ENCODE measurements around the gene RREB1.

Gene RREB1

DNA sequence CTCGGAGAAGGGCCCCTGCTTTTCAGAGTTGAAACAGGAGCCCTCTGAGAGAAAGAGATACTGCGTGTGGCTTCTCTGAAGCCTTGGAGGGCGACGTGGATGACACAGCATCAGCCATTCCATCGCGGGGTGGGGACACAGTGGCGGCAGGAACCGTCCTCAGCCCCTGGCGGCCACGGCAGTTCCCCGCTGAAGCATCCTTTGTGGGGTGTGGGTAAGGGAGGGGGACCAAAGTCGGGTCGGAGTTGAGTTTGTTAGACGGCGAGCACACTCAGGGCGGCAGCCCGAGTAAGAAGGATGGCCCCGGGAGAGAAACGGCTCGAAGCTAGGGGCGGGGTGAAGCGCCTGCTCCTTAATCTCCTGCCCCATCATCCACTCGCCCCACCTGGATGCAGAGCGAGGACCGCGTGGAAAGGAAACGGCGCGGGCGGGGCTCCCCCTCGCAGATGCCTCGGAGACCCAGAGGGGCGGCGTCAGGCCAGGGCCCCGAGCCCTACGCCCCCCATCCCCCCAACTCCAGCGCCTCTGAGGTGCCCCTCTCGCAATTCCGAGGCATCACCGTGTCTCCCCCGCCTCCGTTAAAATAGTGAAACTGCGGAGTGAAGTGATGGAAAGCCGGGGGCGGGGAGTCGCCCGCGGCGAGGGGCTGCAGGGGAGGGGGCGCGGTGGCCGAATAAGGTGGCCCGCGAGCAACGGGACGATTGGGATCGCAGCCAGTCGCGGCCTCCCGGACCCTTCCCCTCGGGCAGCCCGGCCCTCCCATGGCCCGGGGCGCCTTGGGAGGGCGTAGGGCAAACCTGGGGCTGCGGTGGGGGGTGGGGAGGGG is 796 bp upstream of the RREB1 start (continued):
- TF ChIP-seq YY1 (tag by site-specific recombination; IDR thresholded peaks at IDR 0.05) (no peak), FEZF1 (tag by site-specific recombination; IDR thresholded peaks at IDR 0.05) (no peak), ZNF76 (tag by site-specific recombination; IDR thresholded peaks at IDR 0.05; ENCODE audit: borderline replicate concordance, low read depth) (no peak), OSR2 (tag by site-specific recombination; IDR thresholded peaks at IDR 0.05) (no peak), ZNF214 (tag by site-specific recombination; IDR thresholded peaks at IDR 0.05; ENCODE audit: borderline replicate concordance) (no peak), ZNF10 (tag by site-specific recombination; IDR thresholded peaks at IDR 0.05) (no peak), ZFP69B (tag by site-specific recombination; IDR thresholded peaks at IDR 0.05) (no peak), BCL11A (tag by site-specific recombination; IDR thresholded peaks at IDR 0.05; ENCODE audit: low read depth) (no peak), ZBTB7A (tag by site-specific recombination; IDR thresholded peaks at IDR 0.05; ENCODE audit: low read depth) (no peak), ZNF157 (tag by site-specific recombination; IDR thresholded peaks at IDR 0.05) (no peak), ZNF248 (tag by site-specific recombination; IDR thresholded peaks at IDR 0.05) (no peak), ZNF175 (tag by site-specific recombination; IDR thresholded peaks at IDR 0.05) (no peak), ZNF239 (tag by site-specific recombination; IDR thresholded peaks at IDR 0.05) (no peak), ZXDB (tag by site-specific recombination; IDR thresholded peaks at IDR 0.05) (0 out of 2 replicates have a peak, but pooled peaks have one; percentile 18), ZEB2 (tag by site-specific recombination; IDR thresholded peaks at IDR 0.05) (peak; percentile 55), ZNF146 (tag by site-specific recombination; IDR thresholded peaks at IDR 0.05) (no peak), KLF8 (tag by site-specific recombination; IDR thresholded peaks at IDR 0.05) (0 out of 2 replicates have a peak, but pooled peaks have one; percentile 50)
- TF ChIP-seq, protein P1, sequence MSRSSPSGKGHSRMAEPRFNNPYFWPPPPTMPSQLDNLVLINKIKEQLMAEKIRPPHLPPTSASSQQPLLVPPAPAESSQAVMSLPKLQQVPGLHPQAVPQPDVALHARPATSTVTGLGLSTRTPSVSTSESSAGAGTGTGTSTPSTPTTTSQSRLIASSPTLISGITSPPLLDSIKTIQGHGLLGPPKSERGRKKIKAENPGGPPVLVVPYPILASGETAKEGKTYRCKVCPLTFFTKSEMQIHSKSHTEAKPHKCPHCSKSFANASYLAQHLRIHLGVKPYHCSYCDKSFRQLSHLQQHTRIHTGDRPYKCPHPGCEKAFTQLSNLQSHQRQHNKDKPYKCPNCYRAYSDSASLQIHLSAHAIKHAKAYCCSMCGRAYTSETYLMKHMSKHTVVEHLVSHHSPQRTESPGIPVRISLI (tag by site-specific recombination; IDR thresholded peaks at IDR 0.05) = no peak
- TF ChIP-seq, protein P2, sequence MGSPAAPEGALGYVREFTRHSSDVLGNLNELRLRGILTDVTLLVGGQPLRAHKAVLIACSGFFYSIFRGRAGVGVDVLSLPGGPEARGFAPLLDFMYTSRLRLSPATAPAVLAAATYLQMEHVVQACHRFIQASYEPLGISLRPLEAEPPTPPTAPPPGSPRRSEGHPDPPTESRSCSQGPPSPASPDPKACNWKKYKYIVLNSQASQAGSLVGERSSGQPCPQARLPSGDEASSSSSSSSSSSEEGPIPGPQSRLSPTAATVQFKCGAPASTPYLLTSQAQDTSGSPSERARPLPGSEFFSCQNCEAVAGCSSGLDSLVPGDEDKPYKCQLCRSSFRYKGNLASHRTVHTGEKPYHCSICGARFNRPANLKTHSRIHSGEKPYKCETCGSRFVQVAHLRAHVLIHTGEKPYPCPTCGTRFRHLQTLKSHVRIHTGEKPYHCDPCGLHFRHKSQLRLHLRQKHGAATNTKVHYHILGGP (tag by site-specific recombination; IDR thresholded peaks at IDR 0.05) = no peak
- TF ChIP-seq, protein P3, sequence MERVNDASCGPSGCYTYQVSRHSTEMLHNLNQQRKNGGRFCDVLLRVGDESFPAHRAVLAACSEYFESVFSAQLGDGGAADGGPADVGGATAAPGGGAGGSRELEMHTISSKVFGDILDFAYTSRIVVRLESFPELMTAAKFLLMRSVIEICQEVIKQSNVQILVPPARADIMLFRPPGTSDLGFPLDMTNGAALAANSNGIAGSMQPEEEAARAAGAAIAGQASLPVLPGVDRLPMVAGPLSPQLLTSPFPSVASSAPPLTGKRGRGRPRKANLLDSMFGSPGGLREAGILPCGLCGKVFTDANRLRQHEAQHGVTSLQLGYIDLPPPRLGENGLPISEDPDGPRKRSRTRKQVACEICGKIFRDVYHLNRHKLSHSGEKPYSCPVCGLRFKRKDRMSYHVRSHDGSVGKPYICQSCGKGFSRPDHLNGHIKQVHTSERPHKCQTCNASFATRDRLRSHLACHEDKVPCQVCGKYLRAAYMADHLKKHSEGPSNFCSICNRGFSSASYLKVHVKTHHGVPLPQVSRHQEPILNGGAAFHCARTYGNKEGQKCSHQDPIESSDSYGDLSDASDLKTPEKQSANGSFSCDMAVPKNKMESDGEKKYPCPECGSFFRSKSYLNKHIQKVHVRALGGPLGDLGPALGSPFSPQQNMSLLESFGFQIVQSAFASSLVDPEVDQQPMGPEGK (tag by site-specific recombination; IDR thresholded peaks at IDR 0.05) = peak; percentile 67
- TF ChIP-seq, protein P4, sequence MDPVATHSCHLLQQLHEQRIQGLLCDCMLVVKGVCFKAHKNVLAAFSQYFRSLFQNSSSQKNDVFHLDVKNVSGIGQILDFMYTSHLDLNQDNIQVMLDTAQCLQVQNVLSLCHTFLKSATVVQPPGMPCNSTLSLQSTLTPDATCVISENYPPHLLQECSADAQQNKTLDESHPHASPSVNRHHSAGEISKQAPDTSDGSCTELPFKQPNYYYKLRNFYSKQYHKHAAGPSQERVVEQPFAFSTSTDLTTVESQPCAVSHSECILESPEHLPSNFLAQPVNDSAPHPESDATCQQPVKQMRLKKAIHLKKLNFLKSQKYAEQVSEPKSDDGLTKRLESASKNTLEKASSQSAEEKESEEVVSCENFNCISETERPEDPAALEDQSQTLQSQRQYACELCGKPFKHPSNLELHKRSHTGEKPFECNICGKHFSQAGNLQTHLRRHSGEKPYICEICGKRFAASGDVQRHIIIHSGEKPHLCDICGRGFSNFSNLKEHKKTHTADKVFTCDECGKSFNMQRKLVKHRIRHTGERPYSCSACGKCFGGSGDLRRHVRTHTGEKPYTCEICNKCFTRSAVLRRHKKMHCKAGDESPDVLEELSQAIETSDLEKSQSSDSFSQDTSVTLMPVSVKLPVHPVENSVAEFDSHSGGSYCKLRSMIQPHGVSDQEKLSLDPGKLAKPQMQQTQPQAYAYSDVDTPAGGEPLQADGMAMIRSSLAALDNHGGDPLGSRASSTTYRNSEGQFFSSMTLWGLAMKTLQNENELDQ (tag by site-specific recombination; IDR thresholded peaks at IDR 0.05; ENCODE audit: low read depth) = no peak
- TF ChIP-seq, protein P5, sequence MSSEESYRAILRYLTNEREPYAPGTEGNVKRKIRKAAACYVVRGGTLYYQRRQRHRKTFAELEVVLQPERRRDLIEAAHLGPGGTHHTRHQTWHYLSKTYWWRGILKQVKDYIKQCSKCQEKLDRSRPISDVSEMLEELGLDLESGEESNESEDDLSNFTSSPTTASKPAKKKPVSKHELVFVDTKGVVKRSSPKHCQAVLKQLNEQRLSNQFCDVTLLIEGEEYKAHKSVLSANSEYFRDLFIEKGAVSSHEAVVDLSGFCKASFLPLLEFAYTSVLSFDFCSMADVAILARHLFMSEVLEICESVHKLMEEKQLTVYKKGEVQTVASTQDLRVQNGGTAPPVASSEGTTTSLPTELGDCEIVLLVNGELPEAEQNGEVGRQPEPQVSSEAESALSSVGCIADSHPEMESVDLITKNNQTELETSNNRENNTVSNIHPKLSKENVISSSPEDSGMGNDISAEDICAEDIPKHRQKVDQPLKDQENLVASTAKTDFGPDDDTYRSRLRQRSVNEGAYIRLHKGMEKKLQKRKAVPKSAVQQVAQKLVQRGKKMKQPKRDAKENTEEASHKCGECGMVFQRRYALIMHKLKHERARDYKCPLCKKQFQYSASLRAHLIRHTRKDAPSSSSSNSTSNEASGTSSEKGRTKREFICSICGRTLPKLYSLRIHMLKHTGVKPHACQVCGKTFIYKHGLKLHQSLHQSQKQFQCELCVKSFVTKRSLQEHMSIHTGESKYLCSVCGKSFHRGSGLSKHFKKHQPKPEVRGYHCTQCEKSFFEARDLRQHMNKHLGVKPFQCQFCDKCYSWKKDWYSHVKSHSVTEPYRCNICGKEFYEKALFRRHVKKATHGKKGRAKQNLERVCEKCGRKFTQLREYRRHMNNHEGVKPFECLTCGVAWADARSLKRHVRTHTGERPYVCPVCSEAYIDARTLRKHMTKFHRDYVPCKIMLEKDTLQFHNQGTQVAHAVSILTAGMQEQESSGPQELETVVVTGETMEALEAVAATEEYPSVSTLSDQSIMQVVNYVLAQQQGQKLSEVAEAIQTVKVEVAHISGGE (tag by site-specific recombination; conservative IDR thresholded peaks at IDR 0.05; ENCODE audit: low read depth) = no peak
- TF ChIP-seq, protein P6, sequence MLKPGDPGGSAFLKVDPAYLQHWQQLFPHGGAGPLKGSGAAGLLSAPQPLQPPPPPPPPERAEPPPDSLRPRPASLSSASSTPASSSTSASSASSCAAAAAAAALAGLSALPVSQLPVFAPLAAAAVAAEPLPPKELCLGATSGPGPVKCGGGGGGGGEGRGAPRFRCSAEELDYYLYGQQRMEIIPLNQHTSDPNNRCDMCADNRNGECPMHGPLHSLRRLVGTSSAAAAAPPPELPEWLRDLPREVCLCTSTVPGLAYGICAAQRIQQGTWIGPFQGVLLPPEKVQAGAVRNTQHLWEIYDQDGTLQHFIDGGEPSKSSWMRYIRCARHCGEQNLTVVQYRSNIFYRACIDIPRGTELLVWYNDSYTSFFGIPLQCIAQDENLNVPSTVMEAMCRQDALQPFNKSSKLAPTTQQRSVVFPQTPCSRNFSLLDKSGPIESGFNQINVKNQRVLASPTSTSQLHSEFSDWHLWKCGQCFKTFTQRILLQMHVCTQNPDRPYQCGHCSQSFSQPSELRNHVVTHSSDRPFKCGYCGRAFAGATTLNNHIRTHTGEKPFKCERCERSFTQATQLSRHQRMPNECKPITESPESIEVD (tag by site-specific recombination; IDR thresholded peaks at IDR 0.05) = no peak
- TF ChIP-seq, protein P7, sequence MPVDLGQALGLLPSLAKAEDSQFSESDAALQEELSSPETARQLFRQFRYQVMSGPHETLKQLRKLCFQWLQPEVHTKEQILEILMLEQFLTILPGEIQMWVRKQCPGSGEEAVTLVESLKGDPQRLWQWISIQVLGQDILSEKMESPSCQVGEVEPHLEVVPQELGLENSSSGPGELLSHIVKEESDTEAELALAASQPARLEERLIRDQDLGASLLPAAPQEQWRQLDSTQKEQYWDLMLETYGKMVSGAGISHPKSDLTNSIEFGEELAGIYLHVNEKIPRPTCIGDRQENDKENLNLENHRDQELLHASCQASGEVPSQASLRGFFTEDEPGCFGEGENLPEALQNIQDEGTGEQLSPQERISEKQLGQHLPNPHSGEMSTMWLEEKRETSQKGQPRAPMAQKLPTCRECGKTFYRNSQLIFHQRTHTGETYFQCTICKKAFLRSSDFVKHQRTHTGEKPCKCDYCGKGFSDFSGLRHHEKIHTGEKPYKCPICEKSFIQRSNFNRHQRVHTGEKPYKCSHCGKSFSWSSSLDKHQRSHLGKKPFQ (tag by site-specific recombination; IDR thresholded peaks at IDR 0.05) = no peak
